Psoas muscle (tissue), 8 donors: ENCODE data around the gene WASHC3. TPM values are rescaled to one million over a fixed set of nuclear protein-coding genes. Genes with fewer than 3 reads are reported as not detected.

Experiments
- ATAC-seq, 4 donors: fragments of 200-7000 bp; cut with Tn5 transposase; one replicate each; pipeline ENCODE4 v1.9.1; 2020; ENCODE audit warnings: moderate library complexity in 3 of 4, mild to moderate bottlenecking in 2 of 4
- DNase-seq, 2 donors: peaks; one replicate each; pipeline ENCODE4 v3.0.0-alpha.2; 2020
- H3K27ac ChIP-seq: fragments of 200-600 bp; one replicate; pipeline ENCODE4 v1.8.0; 2022
- H3K27me3 ChIP-seq, 3 donors: fragments of 200-600 bp in 1 of 3; one replicate each; pipeline versions ENCODE4 v1.6.1 to v1.8.0; 2013 to 2022; ENCODE audit warnings: low read length in 2 of 3, mild to moderate bottlenecking in 2 of 3, moderate library complexity in 1 of 3; ENCODE audit not compliant: insufficient read depth in 3 of 3
- H3K36me3 ChIP-seq, 2 donors: fragments of 200-600 bp in 1 of 2; one replicate each; pipeline versions ENCODE4 v1.6.1 to v1.8.0; 2013 to 2022; ENCODE audit warnings: low read depth in 1 of 2, mild to moderate bottlenecking in 1 of 2, moderate library complexity in 1 of 2; ENCODE audit not compliant: insufficient read depth in 1 of 2
- H3K4me1 ChIP-seq: fragments of 200-600 bp; one replicate; pipeline ENCODE4 v1.8.0; 2022
- H3K4me3 ChIP-seq: fragments of 200-600 bp; one replicate; pipeline ENCODE4 v1.8.0; 2022; ENCODE audit warnings: mild to moderate bottlenecking
- H3K9me3 ChIP-seq: fragments of 200-600 bp; one replicate; pipeline ENCODE4 v1.8.0; 2022
- CTCF ChIP-seq: fragments of 200-600 bp; IDR thresholded peaks from one replicate; pipeline ENCODE4 v1.8.0; 2022; ENCODE audit warnings: antibody characterized with exemption
- WGBS, 3 donors: extraction: QIAGEN DNeasy Blood & Tissue Kit; methylation state at CpG; one replicate each; pipeline versions ENCODE4 v1.1.6 to v1.1.7; 2013; 5-methylcytosine and 5-hydroxymethylcytosine counted together
- intact Hi-C, 2 donors: fragments of 100-400 bp; cut with DNase I; formaldehyde crosslinking; loops; one replicate each; pipeline versions ENCODE4 v1.11.0 to v1.14.2; 2022
- polyA plus RNA-seq, 3 donors: library from polyadenylated mRNA; stranded (reverse); fragments of 200-250 nt; gene quantifications; one replicate each; pipeline ENCODE4 v1.2.3, GENCODE V29; 2013
- total RNA-seq, 4 donors: library from RNA; stranded (reverse); fragmentation: NEBNext Ultra II Directional in 2 of 4; extraction: Animal tissue kit (Norgen Biotek cat#: 25700) in 2 of 4; gene quantifications; one replicate each; pipeline versions ENCODE4 v1.2.1 to v1.2.4, GENCODE V29; 2021 to 2023
- donor health status: healthy with polysubstance abuse.
- donor health status: DM: no; HTN: no; CAD: no; lungs with moderate emphysema.
- donor health status: Bipolar disorder and iron deficiency.
- donor health status: healthy.
- donor health status: DM: yes; HTN: yes; CAD: no.
- donor health status: DM: no; HTN: no; CAD: no.
- donor health status: DM: no; HTN: no; CAD: no.
- donor health status: DM: yes; HTN: yes; CAD: no.

The WASHC3 gene
- total and polyA plus RNA-seq, 7 donors: 25.6 to 71.2 (median 32.7) TPM

GRCh38 chr12:102052192-102053061 is 9.4 kb downstream of the WASHC3 start:
- TF ChIP-seq CTCF: no peak

GRCh38 chr12:102051431-102051965 is 10.3 kb downstream of the WASHC3 start:
- no peak for ATAC-seq
- Histone ChIP-seq H3K36me3 (peaks cover 6 to 76% of the 10 kb centered on the region in 2 donors), H3K27ac (no peak overlapping the region), H3K4me3 (no peak overlapping the region), H3K9me3 (no peaks in the 10 kb centered on the region), H3K27me3 (no peaks in the 10 kb centered on the region), H3K4me1 (no peaks in the 10 kb centered on the region)
- DNase-seq: no peak
- intact Hi-C loops: no loop called here
- 95 to 100% (median 96%) methylated on average over 1 of the region's 1 CpG for WGBS, 3 donors
- TF ChIP-seq CTCF: no peak

More at GRCh38 chr12:102052192-102053061, 9.4 kb downstream of the WASHC3 start:
- Histone ChIP-seq H3K27me3 (no peaks in the 10 kb centered on the region), H3K27ac (no peak overlapping the region), H3K4me3 (no peak overlapping the region), H3K9me3 (no peaks in the 10 kb centered on the region), H3K4me1 (no peaks in the 10 kb centered on the region), H3K36me3 (peaks cover 6 to 76% of the 10 kb centered on the region in 2 donors)
- DNase-seq (no peak), ATAC-seq (no peak)
- intact Hi-C loops: no loop called here
- WGBS, 3 donors: 97 to 100% (median 100%) methylated on average over 4 of the region's 4 CpGs

DNA sequence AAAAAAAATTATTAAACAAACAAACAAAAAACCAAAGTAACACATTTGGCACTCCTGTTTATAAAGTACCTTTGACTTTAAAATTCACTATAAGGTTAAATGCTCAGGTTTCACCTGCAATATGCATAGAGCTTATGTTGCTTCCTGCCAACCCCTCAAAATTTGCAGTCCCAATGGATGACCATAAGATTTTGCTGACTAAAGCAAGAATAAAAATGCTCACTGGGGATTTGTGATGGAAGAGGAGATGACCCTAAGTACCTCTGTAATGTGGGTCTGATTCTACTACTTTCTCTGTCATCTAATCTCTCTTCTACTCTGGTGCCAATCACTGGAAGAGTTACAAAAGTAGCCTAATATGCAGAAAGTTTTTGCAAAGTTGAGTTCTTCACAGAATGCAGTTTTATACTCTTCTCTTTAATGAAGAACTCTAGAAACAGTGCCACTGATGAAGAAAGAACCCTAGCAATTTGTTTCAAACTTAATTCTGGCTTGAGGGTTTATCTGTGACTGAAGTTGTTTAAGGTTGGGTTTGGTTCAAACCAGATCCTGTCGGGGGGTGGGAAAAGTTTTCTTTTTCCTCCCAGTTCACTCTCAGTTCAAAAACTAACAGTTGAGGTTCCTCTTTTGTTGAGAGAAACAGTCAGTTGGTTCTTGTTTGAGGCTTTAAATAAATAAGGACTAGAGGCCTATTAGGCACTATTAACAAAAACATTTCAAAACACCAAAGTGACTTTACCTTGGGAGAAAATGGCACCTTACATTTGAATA is 10.9 kb downstream of the WASHC3 start:
- WGBS, 3 donors: 55 to 78% (median 56%) methylated on average over 1 of the region's 1 CpG
- H3K4me1 ChIP-seq: no peaks in the 10 kb centered on the region
- no peak for ATAC-seq
- peaks cover 3 to 76% of the 10 kb centered on the region in 2 donors for H3K36me3 ChIP-seq
- intact Hi-C loops: no loop called here
- no peaks in the 10 kb centered on the region for H3K27me3 ChIP-seq
- no peaks in the 10 kb centered on the region for H3K9me3 ChIP-seq
- no peak overlapping the region for H3K4me3 ChIP-seq
- no peak overlapping the region for H3K27ac ChIP-seq
- DNase-seq: no peak
- no peak for TF ChIP-seq CTCF

DNA sequence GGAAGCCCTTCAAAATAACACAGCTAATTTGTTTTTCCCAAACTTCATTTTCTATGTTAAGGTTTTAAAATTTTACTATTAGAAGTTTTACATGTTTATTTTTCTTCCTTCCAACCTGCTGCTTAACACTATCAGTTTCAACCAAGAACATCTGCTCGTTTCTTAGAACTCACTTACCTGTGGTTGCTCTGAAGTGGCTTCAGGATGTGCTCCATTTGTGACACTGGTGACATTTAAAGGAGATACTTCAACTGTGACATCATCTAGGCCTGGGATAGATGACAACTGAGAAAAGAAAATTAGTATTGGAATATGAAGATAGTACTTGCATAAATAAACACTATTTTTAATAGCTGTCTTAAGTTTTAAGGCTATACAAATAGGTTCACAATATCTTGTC is 17.9 kb downstream of the WASHC3 start:
- WGBS, 3 donors: 86 to 89% (median 87%) methylated on average over 1 of the region's 1 CpG
- DNase-seq (no peak), ATAC-seq (no peak)
- peaks cover 3 to 97% of the 10 kb centered on the region in 2 donors for H3K36me3 ChIP-seq
- H3K9me3 ChIP-seq: no peaks in the 10 kb centered on the region
- no peak overlapping the region for H3K4me3 ChIP-seq
- intact Hi-C loops: no loop called here
- no peak for TF ChIP-seq CTCF
- no peaks in the 10 kb centered on the region for H3K4me1 ChIP-seq
- H3K27me3 ChIP-seq: no peaks in the 10 kb centered on the region
- no peak overlapping the region for H3K27ac ChIP-seq
